GM10266 (cell line): Measurements from ENCODE around the gene SLC22A3.

Source experiments
- DNase-seq: peaks from one replicate; pipeline ENCODE4 v3.0.0; 2012; ENCODE audit errors: extremely low spot score
- TF ChIP-seq, protein P1 (sequence below): IDR thresholded peaks from 2 replicates; pipeline ENCODE4 v1.5.1; 2012; ENCODE audit warnings: mild to moderate bottlenecking, low read depth; ENCODE audit not compliant: control insufficient read depth, insufficient read depth; ENCODE audit errors: missing control alignments

Gene SLC22A3

DNA sequence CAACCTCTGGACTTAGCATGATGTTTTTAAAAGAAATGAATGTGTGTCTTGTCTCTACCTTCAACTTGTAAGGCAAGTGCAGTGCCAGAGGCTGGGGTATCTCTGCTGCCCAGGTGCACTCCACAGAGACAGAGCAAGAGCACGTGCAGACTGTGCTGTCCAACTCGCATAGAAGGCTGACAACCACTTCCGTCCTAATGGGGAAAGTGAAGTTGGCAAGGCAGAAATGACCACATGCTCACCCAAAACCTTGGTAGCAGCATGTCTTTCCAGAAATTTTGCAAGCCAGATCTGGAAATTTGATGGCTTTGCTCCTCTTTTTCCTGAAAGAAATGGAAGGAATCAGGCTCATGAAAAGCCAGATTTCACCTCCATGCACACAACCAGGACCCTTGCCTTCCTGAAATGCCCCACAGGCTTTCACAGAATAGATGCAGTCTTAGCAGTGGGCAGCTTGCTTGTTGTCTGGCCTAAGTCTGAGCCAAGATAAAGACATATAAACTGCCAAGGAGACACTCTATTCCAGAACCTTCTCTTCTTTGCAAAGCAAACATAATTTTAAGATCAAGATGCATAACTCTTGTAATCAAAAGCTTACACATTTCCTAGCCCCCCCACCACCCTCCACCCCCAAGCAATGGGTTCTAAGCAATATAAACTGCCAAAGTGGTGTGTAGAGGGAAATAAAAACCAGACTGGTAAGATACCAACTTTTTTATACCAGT, 26.8 kb downstream of the SLC22A3 start:
- TF ChIP-seq, protein P1, sequence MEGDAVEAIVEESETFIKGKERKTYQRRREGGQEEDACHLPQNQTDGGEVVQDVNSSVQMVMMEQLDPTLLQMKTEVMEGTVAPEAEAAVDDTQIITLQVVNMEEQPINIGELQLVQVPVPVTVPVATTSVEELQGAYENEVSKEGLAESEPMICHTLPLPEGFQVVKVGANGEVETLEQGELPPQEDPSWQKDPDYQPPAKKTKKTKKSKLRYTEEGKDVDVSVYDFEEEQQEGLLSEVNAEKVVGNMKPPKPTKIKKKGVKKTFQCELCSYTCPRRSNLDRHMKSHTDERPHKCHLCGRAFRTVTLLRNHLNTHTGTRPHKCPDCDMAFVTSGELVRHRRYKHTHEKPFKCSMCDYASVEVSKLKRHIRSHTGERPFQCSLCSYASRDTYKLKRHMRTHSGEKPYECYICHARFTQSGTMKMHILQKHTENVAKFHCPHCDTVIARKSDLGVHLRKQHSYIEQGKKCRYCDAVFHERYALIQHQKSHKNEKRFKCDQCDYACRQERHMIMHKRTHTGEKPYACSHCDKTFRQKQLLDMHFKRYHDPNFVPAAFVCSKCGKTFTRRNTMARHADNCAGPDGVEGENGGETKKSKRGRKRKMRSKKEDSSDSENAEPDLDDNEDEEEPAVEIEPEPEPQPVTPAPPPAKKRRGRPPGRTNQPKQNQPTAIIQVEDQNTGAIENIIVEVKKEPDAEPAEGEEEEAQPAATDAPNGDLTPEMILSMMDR: no peak
- DNase-seq: no peak

DNA sequence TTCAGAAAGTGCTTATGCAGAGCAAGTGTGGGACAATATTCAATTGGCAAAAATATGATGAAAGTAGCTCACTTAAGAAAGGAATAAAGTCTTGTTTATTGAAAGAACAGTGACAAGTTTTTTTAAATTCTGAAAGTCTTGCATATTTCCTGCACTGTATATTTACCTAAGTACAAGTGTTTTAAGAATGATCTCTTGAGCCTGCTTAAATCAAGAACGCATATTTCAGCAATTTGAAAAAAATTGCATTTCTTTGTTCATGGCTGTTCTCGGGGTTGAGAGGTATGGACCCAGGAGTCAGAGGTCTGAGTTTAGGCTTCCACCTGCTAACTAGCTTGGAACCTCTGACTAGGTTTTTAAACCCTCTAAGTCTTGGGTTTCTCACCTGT, 27.4 kb downstream of the SLC22A3 start:
- DNase-seq: no peak
- TF ChIP-seq, protein P1: no peak

DNA sequence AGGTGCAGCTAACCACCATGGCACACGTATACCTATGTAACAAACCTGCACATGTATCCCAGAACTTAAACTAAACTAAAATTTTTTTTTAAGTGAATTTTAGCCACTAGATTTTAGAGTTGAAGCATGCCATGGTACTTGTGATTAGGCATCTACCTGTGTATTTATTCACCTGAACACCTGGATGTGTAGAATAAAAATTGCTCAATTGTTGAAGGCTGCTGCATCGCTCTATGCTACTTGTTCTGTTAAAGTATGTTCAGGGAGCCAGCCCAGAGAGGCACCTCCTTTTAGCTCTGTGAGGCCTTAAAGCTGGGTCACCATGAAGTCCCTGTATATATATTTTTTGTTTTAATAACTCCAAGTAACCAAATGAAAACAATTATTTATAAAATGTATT, 28.3 kb downstream of the SLC22A3 start:
- TF ChIP-seq, protein P1: no peak
- DNase-seq: no peak

DNA sequence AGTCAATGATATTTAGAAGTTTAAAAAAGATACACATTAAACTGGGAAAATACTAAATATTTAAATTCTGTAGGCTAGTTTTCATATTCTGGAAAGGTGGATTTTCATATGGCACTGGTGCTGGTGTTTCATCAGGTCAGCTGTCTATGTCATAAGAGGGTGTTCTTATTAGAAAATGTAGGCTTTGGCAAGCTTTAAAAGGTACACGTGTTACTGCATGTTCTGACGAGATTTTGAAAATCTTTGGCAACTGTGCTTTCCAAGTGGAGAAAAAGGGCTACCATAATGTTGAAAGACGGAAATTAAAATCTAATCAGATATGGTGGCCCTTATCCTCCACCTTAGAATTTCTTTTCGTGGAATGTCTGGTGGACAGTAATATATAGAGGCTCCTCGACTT, 30.0 kb downstream of the SLC22A3 start:
- TF ChIP-seq, protein P1: no peak
- no peak for DNase-seq

DNA sequence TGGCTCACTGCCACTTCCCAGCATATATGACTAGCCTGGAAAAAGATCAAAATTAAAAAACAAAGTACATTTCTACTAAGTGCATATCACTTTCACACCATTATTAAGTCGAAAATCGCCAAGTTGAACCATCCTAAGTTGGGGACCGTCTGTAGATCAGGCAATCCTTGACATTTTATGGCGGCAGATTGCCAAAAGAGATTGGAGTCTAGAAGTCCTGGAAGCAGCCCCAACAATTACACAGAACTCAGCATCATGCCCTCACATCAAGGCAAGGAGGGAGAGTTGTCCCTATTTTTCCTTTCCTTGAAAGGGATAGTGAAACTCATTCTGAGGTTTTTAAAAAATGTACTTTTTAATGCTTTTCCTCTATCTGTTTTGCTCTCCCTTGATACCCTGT, 30.7 kb downstream of the SLC22A3 start:
- TF ChIP-seq, protein P1: no peak
- DNase-seq: no peak

DNA sequence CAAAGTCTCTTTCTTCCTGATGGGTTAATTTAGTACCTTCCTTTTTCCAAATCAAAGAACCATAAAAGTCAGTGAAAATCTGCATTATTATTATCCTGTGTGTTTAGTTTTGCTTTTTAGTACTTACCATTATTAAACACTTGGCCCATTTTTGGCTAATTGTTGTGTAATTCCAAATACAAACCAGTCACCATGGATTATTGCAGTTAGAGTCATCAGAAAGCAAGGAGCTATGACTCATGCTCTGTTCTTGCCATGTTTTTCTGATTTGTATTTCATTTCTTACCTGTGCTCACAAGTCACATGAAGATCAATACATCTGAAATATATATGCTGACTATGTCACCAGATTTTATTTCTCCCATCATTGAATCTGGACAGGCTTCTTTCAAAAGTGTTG, 31.3 kb downstream of the SLC22A3 start:
- no peak for DNase-seq
- TF ChIP-seq, protein P1: no peak

DNA sequence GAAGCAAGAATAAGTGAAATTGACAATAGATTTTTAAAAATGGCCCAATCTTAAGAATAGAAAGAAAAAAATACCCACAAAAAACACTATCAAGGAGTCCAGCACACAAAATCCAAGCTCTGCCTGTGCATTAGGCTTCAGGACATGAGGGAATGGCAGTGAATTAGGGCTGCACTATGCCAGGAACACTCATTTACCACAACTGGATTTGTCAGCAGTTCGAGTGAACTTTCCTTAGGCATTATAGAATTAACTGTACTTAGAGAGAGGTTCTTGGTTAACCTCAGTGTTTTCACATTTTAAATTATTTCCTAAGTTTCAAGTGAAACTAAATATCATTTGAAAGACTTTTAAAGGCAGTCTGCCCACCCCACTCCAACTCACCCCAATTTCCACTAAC, 34.8 kb downstream of the SLC22A3 start:
- TF ChIP-seq, protein P1: no peak
- no peak for DNase-seq
